Spleen (tissue), 11 donors: ENCODE results near the gene RPL41. TPM values are rescaled to one million over a fixed set of nuclear protein-coding genes. Genes with fewer than 3 reads are reported as not detected.
A peak's percentile ranks its signal among the peaks of the same experiment; 100 is the strongest.
"Not testable (repeated sequence)": the region's sequence is repeated elsewhere in the genome, so short reads cannot be mapped to it uniquely, and the experiment has no call there.

Experiments used
- DNase-seq: peaks from one replicate; pipeline ENCODE4 v3.0.0-alpha.2; 2020
- H3K27ac ChIP-seq, 8 donors: fragments of 200-600 bp; sonication (generic) in 7 of 8; 1 replicate in 4 of 8; 2 replicates in 4 of 8; pipeline versions ENCODE4 v1.5.0 to v1.8.0; 2016 to 2021; ENCODE audit warnings: inconsistent platforms in 4 of 8, mild to moderate bottlenecking in 4 of 8, moderate library complexity in 1 of 8
- H3K27me3 ChIP-seq, 7 donors: fragments of 200-600 bp; sonication (generic) in 6 of 7; replicated peaks in 1 of 7; 1 replicate in 4 of 7; 2 replicates in 3 of 7; pipeline versions ENCODE4 v1.5.0 to v1.8.0; 2016 to 2021; ENCODE audit warnings: inconsistent platforms in 3 of 7, mild to moderate bottlenecking in 1 of 7
- H3K36me3 ChIP-seq, 6 donors: fragments of 200-600 bp; sonication (generic) in 5 of 6; 1 replicate in 4 of 6; 2 replicates in 2 of 6; pipeline versions ENCODE4 v1.5.0 to v1.8.0; 2016 to 2021; ENCODE audit warnings: inconsistent platforms in 2 of 6
- H3K4me1 ChIP-seq, 6 donors: fragments of 200-600 bp; sonication (generic) in 5 of 6; 1 replicate in 3 of 6; 2 replicates in 3 of 6; pipeline versions ENCODE4 v1.5.0 to v1.8.0; 2016 to 2021; ENCODE audit warnings: inconsistent platforms in 3 of 6
- H3K4me3 ChIP-seq, 8 donors: fragments of 200-600 bp; sonication (generic) in 7 of 8; 1 replicate in 4 of 8; 2 replicates in 4 of 8; pipeline versions ENCODE4 v1.5.0 to v1.8.0; 2016 to 2021; ENCODE audit warnings: inconsistent platforms in 4 of 8, mild to moderate bottlenecking in 4 of 8, moderate library complexity in 2 of 8
- H3K9me3 ChIP-seq, 8 donors: fragments of 200-600 bp; sonication (generic) in 7 of 8; 1 replicate in 4 of 8; 2 replicates in 4 of 8; pipeline versions ENCODE4 v1.5.0 to v1.8.0; 2016 to 2021; ENCODE audit warnings: inconsistent platforms in 4 of 8
- POLR2A ChIP-seq, 3 donors: fragments of 450-650 bp; IDR thresholded peaks; one replicate each; pipeline ENCODE4 v1.5.1; 2017; ENCODE audit warnings: antibody characterized with exemption in 3 of 3, mild to moderate bottlenecking in 1 of 3
- POLR2AphosphoS5 ChIP-seq, 3 donors: sonication (generic); formaldehyde crosslinking; IDR thresholded peaks; one replicate each; pipeline ENCODE4 v1.5.1; 2017; ENCODE audit warnings: antibody characterized with exemption in 3 of 3
- WGBS, 5 donors: extraction: QIAGEN DNeasy Blood & Tissue Kit in 3 of 5; methylation state at CpG; one replicate each; pipeline versions ENCODE4 v1.1.5 to v1.1.7; 2013 to 2018; 5-methylcytosine and 5-hydroxymethylcytosine counted together
- intact Hi-C: fragments of 100-400 bp; cut with DNase I; formaldehyde crosslinking; loops from one replicate; pipeline ENCODE4 v1.15.0; 2023; ENCODE audit warnings: low total_unique reads
- polyA plus RNA-seq, 3 donors: library from polyadenylated mRNA; stranded (reverse); fragments of 200-250 nt; gene quantifications; one replicate each; pipeline ENCODE4 v1.2.1, GENCODE V29; 2013
- total RNA-seq, 7 donors: library from RNA; depleted of rRNA in 3 of 7; stranded (reverse); fragments of >200 nt in 3 of 7; fragmentation: NEBNext Ultra II Directional in 4 of 7; extraction: Animal tissue kit (Norgen Biotek cat#: 25700) in 4 of 7; gene quantifications; one replicate each; pipeline versions ENCODE4 v1.1.0 to v1.2.1, GENCODE V29; 2016 to 2021
- TF ChIP-seq, protein P1 (sequence below), 11 experiments: fragments of 200-600 bp in 7 of 11; fragments of 450-650 bp in 4 of 11; sonication (generic) in 4 of 11; IDR thresholded peaks in 8 of 11; conservative IDR thresholded peaks in 3 of 11; 1 replicate in 7 of 11; 2 replicates in 4 of 11; pipeline versions ENCODE4 v1.4.0 to v1.8.0; 2016 to 2021; ENCODE audit warnings: antibody characterized with exemption in 11 of 11, inconsistent platforms in 4 of 11, mild to moderate bottlenecking in 1 of 11
- donor health status: healthy with polysubstance abuse.
- donor health status: DM: no; HTN: no; CAD: no; lungs with moderate emphysema.
- donor health status: DM: no; HTN: no; CAD: no.
- donor health status: Bipolar disorder and iron deficiency.
- donor health status: healthy.
- donor health status: DM: no; HTN: no; CAD: no.
- donor health status: DM: yes; HTN: yes; CAD: no.

The RPL41 gene
- total and polyA plus RNA-seq, 10 donors: 2,138 to 9,352 (median 2,800) TPM

DNA sequence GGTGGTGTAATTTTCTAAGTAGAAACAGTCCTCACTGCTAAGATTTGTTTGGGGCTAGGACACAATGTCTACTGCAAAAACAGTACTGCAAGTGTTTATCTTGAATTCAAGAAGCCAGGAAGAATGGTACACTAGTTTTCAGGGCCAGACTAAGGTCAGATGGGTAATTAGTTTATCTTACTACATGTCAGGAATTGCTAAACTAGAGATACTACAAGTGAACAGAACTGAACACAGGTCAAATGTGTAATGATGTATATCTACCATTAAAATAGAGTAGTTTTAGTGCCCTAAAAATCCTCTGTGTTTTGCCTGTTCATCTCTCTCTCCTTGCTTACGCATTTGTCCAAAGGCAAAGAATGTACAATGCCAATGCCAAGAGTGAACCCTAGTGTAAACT lies 2.3 kb upstream of the RPL41 start:
- Histone ChIP-seq H3K9me3 (no peaks in the 10 kb centered on the region), H3K27ac (peak overlapping the region in 2 of 8 donors; percentile 4 to 23), H3K4me3 (no peak overlapping the region), H3K36me3 (peaks cover 5 to 61% (median 47%) of the 10 kb centered on the region in 6 donors), H3K27me3 (no peaks in the 10 kb centered on the region), H3K4me1 (peaks cover 7 to 30% (median 23%) of the 10 kb centered on the region in 6 donors)
- no peak for TF ChIP-seq POLR2AphosphoS5 (IDR thresholded peaks at IDR 0.05)
- no peak for TF ChIP-seq POLR2A (IDR thresholded peaks at IDR 0.05)
- TF ChIP-seq, protein P1, sequence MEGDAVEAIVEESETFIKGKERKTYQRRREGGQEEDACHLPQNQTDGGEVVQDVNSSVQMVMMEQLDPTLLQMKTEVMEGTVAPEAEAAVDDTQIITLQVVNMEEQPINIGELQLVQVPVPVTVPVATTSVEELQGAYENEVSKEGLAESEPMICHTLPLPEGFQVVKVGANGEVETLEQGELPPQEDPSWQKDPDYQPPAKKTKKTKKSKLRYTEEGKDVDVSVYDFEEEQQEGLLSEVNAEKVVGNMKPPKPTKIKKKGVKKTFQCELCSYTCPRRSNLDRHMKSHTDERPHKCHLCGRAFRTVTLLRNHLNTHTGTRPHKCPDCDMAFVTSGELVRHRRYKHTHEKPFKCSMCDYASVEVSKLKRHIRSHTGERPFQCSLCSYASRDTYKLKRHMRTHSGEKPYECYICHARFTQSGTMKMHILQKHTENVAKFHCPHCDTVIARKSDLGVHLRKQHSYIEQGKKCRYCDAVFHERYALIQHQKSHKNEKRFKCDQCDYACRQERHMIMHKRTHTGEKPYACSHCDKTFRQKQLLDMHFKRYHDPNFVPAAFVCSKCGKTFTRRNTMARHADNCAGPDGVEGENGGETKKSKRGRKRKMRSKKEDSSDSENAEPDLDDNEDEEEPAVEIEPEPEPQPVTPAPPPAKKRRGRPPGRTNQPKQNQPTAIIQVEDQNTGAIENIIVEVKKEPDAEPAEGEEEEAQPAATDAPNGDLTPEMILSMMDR (IDR thresholded peaks at IDR 0.05 in 8 of 11, conservative IDR thresholded peaks at IDR 0.05 in 3 of 11): no peak
- 90 to 100% (median 96%) methylated on average over 1 of the region's 1 CpG for WGBS, 5 donors
- intact Hi-C loops: no loop called here
- DNase-seq: no peak

DNA sequence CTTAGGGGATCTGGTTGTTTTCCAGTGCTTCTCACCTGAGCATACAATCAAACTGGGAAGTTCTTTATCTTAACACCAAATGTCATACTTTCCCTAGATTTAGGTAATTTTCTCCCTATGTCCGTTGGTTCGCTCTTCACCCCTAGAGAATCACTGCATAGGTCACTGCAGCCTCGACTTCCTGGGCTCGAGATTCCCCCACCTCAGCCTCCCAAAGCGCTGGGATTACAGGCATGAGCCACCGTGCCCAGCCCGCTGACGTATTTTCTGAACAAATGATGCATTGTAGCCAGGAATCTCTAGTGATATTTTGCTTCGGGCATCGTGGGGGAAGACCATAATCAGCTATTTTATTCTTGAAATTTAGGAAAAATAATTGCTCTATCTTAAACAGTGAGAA lies 1.1 kb upstream of the RPL41 start:
- H3K4me3 ChIP-seq: peak overlapping the region; percentile 56 to 80 (median 74)

DNA sequence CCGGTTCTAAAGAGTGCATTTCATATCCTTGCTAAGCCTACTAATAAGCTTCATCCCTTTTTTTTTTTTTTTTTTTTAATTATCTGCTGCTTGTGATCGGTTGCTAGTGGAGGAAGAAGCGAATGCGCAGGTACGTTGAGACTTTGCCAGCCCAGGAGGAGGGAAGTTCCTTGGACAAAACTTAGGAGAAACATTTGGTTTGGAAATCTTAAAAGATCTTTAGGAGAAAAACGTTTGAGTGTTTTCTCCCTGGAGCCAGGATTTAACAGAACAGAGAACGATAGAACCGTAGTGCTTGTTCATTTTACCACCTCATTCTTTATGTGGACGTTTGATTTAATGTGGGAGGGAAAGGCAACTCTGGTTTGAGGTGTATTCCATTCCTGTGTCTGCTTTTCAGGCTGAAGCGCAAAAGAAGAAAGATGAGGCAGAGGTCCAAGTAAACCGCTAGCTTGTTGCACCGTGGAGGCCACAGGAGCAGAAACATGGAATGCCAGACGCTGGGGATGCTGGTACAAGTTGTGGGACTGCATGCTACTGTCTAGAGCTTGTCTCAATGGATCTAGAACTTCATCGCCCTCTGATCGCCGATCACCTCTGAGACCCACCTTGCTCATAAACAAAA lies 761 bp downstream of the RPL41 start:
- Histone ChIP-seq H3K36me3 (peaks cover 0 to 52% (median 34%) of the 10 kb centered on the region in 6 donors), H3K4me1 (peaks cover 15 to 61% (median 41%) of the 10 kb centered on the region in 6 donors), H3K27ac (peak overlapping the region; percentile 91 to 98 (median 95)), H3K4me3 (peak overlapping the region; percentile 56 to 80 (median 74))
- DNase-seq, intact Hi-C loops, H3K27me3 ChIP-seq, H3K9me3 ChIP-seq: not testable (repeated sequence)
- WGBS, 5 donors: 3 to 5% (median 4%) methylated on average over 12 to 16 of the region's 16 CpGs

More for the DNA sequence above, 1.1 kb upstream of the RPL41 start:
- no peak for DNase-seq
- Histone ChIP-seq H3K36me3 (peaks cover 4 to 52% (median 36%) of the 10 kb centered on the region in 6 donors), H3K9me3 (no peaks in the 10 kb centered on the region), H3K27ac (peak overlapping the region; percentile 84 to 98 (median 94)), H3K4me1 (peaks cover 15 to 42% (median 34%) of the 10 kb centered on the region in 6 donors), H3K27me3 (no peaks in the 10 kb centered on the region)
- intact Hi-C loops: no loop called here
- TF ChIP-seq POLR2AphosphoS5 (IDR thresholded peaks at IDR 0.05) (no peak), POLR2A (IDR thresholded peaks at IDR 0.05) (no peak)
- TF ChIP-seq, protein P1 (IDR thresholded peaks at IDR 0.05 in 8 of 11, conservative IDR thresholded peaks at IDR 0.05 in 3 of 11): no peak
- WGBS, 5 donors: 53 to 66% (median 61%) methylated on average over 10 of the region's 10 CpGs

DNA sequence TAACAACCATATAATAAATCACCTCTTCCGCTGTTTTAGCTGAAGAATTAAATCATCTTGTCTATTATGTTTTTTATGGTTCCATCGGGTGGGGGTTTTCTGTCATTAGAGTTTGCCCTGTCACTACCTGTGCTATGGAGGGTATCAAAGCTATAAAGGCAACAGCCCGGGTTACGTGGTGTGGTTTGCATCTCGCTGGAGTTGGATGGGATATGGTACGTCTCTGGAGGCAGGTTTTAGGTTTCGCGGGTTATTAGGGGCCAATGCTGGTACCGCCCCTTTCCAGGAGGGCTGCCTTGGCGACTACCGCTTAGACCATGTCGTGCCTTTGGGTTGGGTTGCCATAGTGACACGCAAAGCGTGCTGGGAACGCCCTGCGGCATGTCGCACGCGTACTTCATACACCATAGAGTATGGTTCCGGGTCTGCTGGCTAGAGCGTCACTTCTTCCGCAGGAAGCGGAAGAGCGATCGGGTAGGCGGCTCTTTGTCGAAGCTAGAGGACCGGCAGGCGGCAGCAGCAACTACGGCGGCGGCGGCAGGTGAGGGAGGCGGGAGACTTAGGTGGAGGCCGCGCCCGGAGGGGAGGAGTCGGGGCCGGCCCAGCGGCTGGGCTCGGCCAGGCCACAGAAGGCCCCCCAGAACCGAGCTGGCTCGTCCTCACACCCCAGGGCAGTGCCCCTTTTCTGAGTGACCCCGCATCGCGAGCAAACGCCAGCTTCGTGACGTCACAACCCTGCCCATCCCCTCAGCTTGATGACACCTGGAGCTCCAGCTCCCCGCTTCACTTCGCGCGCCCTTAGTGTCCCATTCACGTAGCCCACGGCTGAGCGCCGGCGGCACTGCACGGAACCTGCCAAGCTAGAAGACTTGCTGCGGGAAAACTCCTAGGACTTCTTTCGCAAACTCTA lies 1.6 kb downstream of the RPL41 start, which contains the start of gene ZC3H10:
Gene ZC3H10 (plus strand): TSS at position 489 of the 910 bp plus-strand sequence. CDS start 2,297 bp downstream, outside the sequence.
- 0 to 1% (median 1%) methylated on average over 54 to 61 of the region's 61 CpGs for WGBS, 5 donors
- peak; percentile 100 for DNase-seq
- H3K9me3 ChIP-seq: no peaks in the 10 kb centered on the region
- intact Hi-C loops: no loop called here
- H3K27ac ChIP-seq: peak within 1 kb of the TSS; percentile 91 to 98 (median 95)
- H3K4me1 ChIP-seq: peaks cover 15 to 70% (median 41%) of the 10 kb centered on the region in 6 donors
- H3K27me3 ChIP-seq: no peaks in the 10 kb centered on the region
- TF ChIP-seq, protein P1 (IDR thresholded peaks at IDR 0.05 in 8 of 11, conservative IDR thresholded peaks at IDR 0.05 in 3 of 11): peak; percentile 48 to 81 (median 69)
- peak; percentile 98 for TF ChIP-seq POLR2AphosphoS5 (IDR thresholded peaks at IDR 0.05)
- peak in 2 of 3 donors; percentile 37 to 84 for TF ChIP-seq POLR2A (IDR thresholded peaks at IDR 0.05)
- peak within 1 kb of the TSS; percentile 56 to 80 (median 74) for H3K4me3 ChIP-seq
- peaks cover 0 to 50% (median 27%) of the 10 kb centered on the region in 6 donors for H3K36me3 ChIP-seq
